GM12878 (cell line): ENCODE measurements around the gene RPL31. TPM values are rescaled to one million over a fixed set of nuclear protein-coding genes. Genes with fewer than 3 reads are reported as not detected.

Experiments used
- ATAC-seq: fragments of 200-7000 bp; cut with Tn5 transposase; 3 replicates; pipeline ENCODE4 v1.9.1; 2020; ENCODE audit warnings: mild to moderate bottlenecking, moderate library complexity
- BruUV-seq: library from RNA; stranded (reverse); fragments of 400-500 nt; replicated peaks from 2 replicates; lab custom pipeline; 2021; lab: Mats Ljungman, UMichigan
- CTCF ChIA-PET: fragments of 300-600 bp; sonication (Branson Sonifier 250); formaldehyde crosslinking; extraction: SDS; loops from one replicate; lab custom pipeline; 2021; ENCODE audit warnings: inconsistent platforms; lab: Yijun Ruan, JAX
- POLR2A ChIA-PET: fragments of 350-600 bp; formaldehyde crosslinking; extraction: SDS; loops from one replicate; lab custom pipeline; 2021; ENCODE audit warnings: inconsistent platforms; lab: Charles Lee
- RAD21 ChIA-PET: fragments of 300-600 bp; sonication (Branson Sonifier 250); formaldehyde crosslinking; loops from one replicate; lab custom pipeline; 2023; ENCODE audit warnings: antibody characterized with exemption; ENCODE audit not compliant: unreplicated experiment; lab: Charles Lee
- SMC1A ChIA-PET: fragments of 300-600 bp; sonication (Branson Sonifier 250); formaldehyde crosslinking; loops from one replicate; lab custom pipeline; 2023; ENCODE audit not compliant: unreplicated experiment, uncharacterized antibody; lab: Charles Lee
- DNase-seq: peaks from one replicate; pipeline ENCODE4 v3.0.0-alpha.2; 2011; ENCODE audit warnings: low read depth, low spot score
- FAIRE-seq: peaks from 3 replicates; lab custom pipeline; 2011; peaks lifted over from hg19 to GRCh38; lab: Jason Lieb, UNC
- H2AFZ ChIP-seq: 2 replicates; pipeline ENCODE4 v1.6.0; 2011; ENCODE audit warnings: low read depth, low read length, control low read depth; ENCODE audit not compliant: control insufficient read depth
- H3K27ac ChIP-seq: 2 replicates; pipeline ENCODE4 v1.5.1; 2011; ENCODE audit warnings: control low read depth; ENCODE audit not compliant: control insufficient read depth, insufficient read depth
- H3K27me3 ChIP-seq, 2 experiments: replicated peaks in 1 of 2; 2 replicates each; pipeline versions ENCODE4 v1.6.0 to v1.6.1; 2011; ENCODE audit warnings: low read length in 1 of 2; ENCODE audit not compliant: control insufficient read depth in 2 of 2, insufficient read depth in 2 of 2
- H3K36me3 ChIP-seq, 2 experiments: 2 replicates each; pipeline ENCODE4 v1.5.1; 2011; ENCODE audit warnings: low read length in 1 of 2; ENCODE audit not compliant: control insufficient read depth in 2 of 2, insufficient read depth in 2 of 2
- H3K4me1 ChIP-seq: 2 replicates; pipeline ENCODE4 v1.6.1; 2011; ENCODE audit warnings: mild to moderate bottlenecking, low read length, moderate library complexity, mixed read lengths; ENCODE audit not compliant: control insufficient read depth, insufficient read depth
- H3K4me2 ChIP-seq: 2 replicates; pipeline ENCODE4 v1.6.0; 2011; ENCODE audit warnings: control low read depth; ENCODE audit not compliant: control insufficient read depth, insufficient read depth
- H3K4me3 ChIP-seq: fragments of 200-600 bp; sonication (generic); 2 replicates; pipeline ENCODE4 v1.5.1; 2016
- H3K79me2 ChIP-seq: 2 replicates; pipeline ENCODE4 v1.6.0; 2011; ENCODE audit warnings: low read length; ENCODE audit not compliant: control insufficient read depth, insufficient read depth
- H3K9ac ChIP-seq: 2 replicates; pipeline ENCODE4 v1.8.0; 2011; ENCODE audit warnings: low read length, control low read depth, mixed read lengths; ENCODE audit not compliant: control insufficient read depth, insufficient read depth
- H3K9me3 ChIP-seq: replicated peaks from 3 replicates; pipeline ENCODE4 v1.5.1; 2011; ENCODE audit warnings: mild to moderate bottlenecking, low read length; ENCODE audit not compliant: control insufficient read depth, insufficient read depth
- H4K20me1 ChIP-seq: 2 replicates; pipeline ENCODE4 v1.6.0; 2011; ENCODE audit not compliant: control insufficient read depth, insufficient read depth
- IKZF1 ChIP-seq: fragments of 450-650 bp; conservative IDR thresholded peaks from 2 replicates; pipeline ENCODE4 v1.6.1; 2017; ENCODE audit warnings: antibody characterized with exemption, mild to moderate bottlenecking
- MEF2A ChIP-seq: IDR thresholded peaks from 2 replicates; pipeline ENCODE4 v1.6.1; 2011; ENCODE audit warnings: low read depth, mild to moderate bottlenecking, low read length, moderate library complexity; ENCODE audit not compliant: insufficient read depth
- WGBS: methylation state at CpG from one replicate; pipeline ENCODE4 v1.1.6; 2016; ENCODE audit warnings: low lambda C conversion rate; ENCODE audit not compliant: insufficient replicate concordance, insufficient coverage; ENCODE audit errors: missing lambda C conversion rate; 5-methylcytosine and 5-hydroxymethylcytosine counted together
- in situ Hi-C: fragments of 300-500 bp; cut with MboI; formaldehyde crosslinking; loops from 9 replicates; pipeline ENCODE4 v1.14.3; 2018; ENCODE audit warnings: mixed read lengths
- intact Hi-C: fragments of 100-400 bp; cut with micrococcal nuclease; formaldehyde crosslinking; loops from one replicate; pipeline ENCODE4 v1.14.2; 2022; ENCODE audit not compliant: unreplicated experiment
- polyA plus RNA-seq, 11 experiments: library from polyadenylated mRNA; depleted of rRNA in 4 of 11; unstranded in 6 of 11; stranded (reverse) in 5 of 11; fragments of >200 nt; fragmentation: Nextera tagmentation in 4 of 11; fragmentation: Illumina TruSeq in 1 of 11; extraction: Ambion mirVana in 4 of 11; extraction: Trizol in 1 of 11; gene quantifications; 1 replicate in 1 of 11; 2 replicates in 10 of 11; pipeline versions ENCODE4 v1.2.1 to v1.2.3, GENCODE V29; 2011 to 2016; ENCODE audit warnings: inconsistent platforms in 2 of 11, missing spikeins in 2 of 11, low read depth in 1 of 11
- total RNA-seq, 4 experiments: library from RNA; depleted of rRNA in 3 of 4; stranded (reverse); fragments of >200 nt in 3 of 4; fragmentation: Illumina TruSeq in 1 of 4; extraction: Trizol in 1 of 4; gene quantifications; 2 replicates each; pipeline versions ENCODE4 v1.2.1 to v1.2.3, GENCODE V29; 2013 to 2021
- TF ChIP-seq, protein P1 (sequence below): fragments of 450-650 bp; formaldehyde crosslinking; IDR thresholded peaks from 2 replicates; pipeline ENCODE4 v1.4.0; 2022; ENCODE audit warnings: mild to moderate bottlenecking, moderate library complexity
- TF ChIP-seq, protein P2 (sequence below): fragments of 450-650 bp; IDR thresholded peaks from 2 replicates; pipeline ENCODE4 v1.6.1; 2017; ENCODE audit warnings: borderline replicate concordance

RPL31 gene
- total and polyA plus RNA-seq, 10 of the 15 experiments (the other 5 are each of a cell fraction or from before 2014, with no cell fraction given) = 1,643 to 8,551 (median 2,208) TPM

DNA sequence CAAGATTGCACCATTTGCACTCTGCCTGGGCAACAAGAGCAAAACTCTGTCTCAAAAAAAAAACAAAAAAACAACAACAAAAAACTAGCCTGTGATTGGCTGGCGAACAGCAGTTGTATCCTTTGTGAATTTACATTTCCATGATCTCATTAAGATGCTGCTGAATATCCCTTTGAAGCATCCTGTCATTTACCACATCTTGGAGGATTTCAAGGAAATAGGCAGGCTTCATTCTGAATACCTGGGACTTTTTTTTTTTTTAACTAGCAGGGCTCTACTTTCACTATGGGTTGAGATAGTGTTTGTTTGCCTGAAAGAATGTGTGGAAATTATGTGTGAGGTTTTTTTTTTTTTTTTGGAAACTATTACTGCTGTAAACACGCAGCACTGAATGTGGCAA lies 49.6 kb upstream of the RPL31 start:
- intact Hi-C loops = no loop called here
- ChIA-PET CTCF (no interaction called here), POLR2A (no interaction called here), SMC1A (no interaction called here), RAD21 (no interaction called here)
- no TSS peak for BruUV-seq
- in situ Hi-C loops = no loop called here
- Histone ChIP-seq H3K27ac (no peak overlapping the region), H4K20me1 (no peaks in the 10 kb centered on the region), H3K4me1 (no peaks in the 10 kb centered on the region; the same call in 1 of the 2 replicates), H3K9ac (no peak overlapping the region), H3K9me3 (no peaks in the 10 kb centered on the region), H3K36me3 (no peaks in the 10 kb centered on the region), H3K79me2 (no peaks in the 10 kb centered on the region), H2AFZ (no peak overlapping the region), H3K4me3 (no peak overlapping the region), H3K27me3 (peaks cover 0 to 5% of the 10 kb centered on the region in 2 experiments; a peak in 1 of 4 replicates), H3K4me2 (no peak overlapping the region)
- no peak for FAIRE-seq
- 34% methylated on average over 2 of the region's 2 CpGs for WGBS
- no peak for ATAC-seq
- DNase-seq = no peak
- TF ChIP-seq MEF2A (no peak), IKZF1 (no peak)
- TF ChIP-seq, protein P1, sequence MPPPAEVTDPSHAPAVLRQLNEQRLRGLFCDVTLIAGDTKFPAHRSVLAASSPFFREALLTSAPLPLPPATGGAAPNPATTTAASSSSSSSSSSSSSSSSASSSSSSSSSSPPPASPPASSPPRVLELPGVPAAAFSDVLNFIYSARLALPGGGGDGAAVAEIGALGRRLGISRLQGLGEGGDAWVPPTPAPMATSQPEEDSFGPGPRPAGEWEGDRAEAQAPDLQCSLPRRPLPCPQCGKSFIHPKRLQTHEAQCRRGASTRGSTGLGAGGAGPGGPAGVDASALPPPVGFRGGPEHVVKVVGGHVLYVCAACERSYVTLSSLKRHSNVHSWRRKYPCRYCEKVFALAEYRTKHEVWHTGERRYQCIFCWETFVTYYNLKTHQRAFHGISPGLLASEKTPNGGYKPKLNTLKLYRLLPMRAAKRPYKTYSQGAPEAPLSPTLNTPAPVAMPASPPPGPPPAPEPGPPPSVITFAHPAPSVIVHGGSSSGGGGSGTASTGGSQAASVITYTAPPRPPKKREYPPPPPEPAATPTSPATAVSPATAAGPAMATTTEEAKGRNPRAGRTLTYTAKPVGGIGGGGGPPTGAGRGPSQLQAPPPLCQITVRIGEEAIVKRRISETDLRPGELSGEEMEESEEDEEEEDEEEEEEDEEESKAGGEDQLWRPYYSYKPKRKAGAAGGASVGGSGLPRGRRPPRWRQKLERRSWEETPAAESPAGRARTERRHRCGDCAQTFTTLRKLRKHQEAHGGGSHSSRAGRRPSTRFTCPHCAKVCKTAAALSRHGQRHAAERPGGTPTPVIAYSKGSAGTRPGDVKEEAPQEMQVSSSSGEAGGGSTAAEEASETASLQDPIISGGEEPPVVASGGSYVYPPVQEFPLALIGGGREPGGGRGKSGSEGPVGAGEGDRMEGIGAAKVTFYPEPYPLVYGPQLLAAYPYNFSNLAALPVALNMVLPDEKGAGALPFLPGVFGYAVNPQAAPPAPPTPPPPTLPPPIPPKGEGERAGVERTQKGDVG (CRISPR knock-in tag) = no peak
- TF ChIP-seq, protein P2, sequence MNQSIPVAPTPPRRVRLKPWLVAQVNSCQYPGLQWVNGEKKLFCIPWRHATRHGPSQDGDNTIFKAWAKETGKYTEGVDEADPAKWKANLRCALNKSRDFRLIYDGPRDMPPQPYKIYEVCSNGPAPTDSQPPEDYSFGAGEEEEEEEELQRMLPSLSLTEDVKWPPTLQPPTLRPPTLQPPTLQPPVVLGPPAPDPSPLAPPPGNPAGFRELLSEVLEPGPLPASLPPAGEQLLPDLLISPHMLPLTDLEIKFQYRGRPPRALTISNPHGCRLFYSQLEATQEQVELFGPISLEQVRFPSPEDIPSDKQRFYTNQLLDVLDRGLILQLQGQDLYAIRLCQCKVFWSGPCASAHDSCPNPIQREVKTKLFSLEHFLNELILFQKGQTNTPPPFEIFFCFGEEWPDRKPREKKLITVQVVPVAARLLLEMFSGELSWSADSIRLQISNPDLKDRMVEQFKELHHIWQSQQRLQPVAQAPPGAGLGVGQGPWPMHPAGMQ = no peak
